IPS-NIHi11 (cell line): ENCODE results near the gene ZNF292.
"Not testable (repeated sequence)": the region's sequence is repeated elsewhere in the genome, so short reads cannot be mapped to it uniquely, and the experiment has no call there.

Source experiments
- DNase-seq: peaks from one replicate; pipeline ENCODE4 v3.0.0; 2012; ENCODE audit warnings: mixed read lengths, low spot score

The ZNF292 gene

DNA sequence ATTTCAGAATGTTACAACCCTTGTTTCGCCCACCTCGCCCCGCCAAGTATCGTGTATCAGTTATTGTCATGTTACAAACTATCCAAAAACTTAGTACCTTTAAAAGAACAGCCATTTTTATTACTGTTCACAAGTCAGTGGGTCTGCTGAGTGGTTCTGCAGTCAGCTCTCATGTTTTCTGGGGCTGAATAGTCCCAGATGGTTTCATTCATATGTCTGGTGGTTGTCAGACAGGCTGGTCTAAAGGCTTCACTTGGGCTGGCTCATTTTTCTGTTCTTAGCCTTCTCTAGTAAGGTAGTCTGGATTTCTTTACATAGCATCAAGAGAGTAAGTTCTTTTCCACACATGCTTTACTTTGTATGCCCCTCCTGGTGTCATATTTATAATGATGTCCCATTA, 8.6 kb downstream of the ZNF292 start:
- no peak for DNase-seq

DNA sequence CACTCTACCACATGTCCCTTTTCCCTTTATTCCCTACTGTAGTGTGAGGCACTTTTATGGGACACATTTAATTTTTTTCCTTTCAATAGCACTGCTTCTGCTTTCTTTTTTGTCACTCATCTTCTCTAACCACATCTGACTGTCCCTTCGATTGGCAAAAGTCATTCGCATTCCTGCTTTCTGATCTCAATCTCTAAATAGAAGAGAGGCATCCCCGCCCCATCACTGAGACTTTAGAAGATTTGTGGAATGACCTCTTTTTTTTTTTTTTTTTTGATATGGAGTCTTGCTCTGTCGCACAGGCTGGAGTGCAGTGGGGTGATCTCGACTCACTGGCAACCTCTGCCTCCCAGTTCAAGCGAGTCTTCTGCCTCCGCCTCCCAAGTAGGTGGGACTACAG, 9.1 kb downstream of the ZNF292 start:
- DNase-seq: no peak

DNA sequence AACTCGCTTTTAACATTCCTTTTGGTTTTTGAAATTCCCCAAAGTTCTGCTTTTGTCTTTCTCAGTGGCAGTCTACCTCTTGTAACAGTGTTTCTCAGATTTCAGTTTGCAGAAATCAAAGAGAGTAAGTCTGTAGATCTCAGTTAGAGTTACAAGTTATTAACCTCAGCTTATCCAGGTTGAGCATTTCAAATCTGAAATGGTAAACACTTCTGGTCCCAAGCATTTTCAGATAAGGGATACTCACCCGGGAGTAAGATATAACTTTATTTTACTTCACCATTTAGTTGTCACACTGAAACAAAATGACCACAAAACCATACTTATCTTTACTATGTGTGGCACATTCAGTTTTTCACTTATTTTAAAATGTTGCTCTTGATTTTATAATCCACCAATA, 9.8 kb downstream of the ZNF292 start:
- DNase-seq: no peak

DNA sequence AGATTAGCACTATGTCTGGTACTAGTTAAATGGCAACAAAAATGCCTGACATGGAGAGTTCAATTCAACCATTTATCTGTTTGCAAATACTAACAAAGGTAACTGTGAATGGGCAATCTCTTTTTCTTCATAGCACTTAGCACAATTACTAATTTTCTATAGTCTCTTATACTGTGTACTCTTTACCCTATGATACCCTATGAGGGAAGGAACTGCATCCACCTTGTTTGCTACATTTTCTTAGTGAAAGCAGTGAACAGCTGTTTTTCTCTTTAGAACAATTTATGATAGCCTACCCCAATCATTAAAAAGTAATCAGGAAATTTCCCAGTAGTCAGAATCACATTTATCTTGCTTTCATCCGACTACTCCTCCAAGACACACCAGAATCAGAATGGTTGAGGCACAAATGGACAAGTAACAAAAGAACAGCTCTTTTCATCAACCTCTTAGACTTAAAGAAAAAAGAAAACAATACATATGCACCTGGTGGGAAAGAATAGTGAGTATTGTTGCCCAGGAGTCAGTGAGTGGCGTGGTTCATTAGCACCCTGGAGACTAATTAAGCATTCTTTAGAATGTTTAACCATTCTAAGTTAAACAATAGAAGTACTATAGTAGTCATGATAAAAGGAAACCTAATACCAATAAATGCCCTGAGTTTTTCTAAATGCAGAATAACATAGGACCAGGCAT, 16.7 kb downstream of the ZNF292 start:
- DNase-seq: no peak

DNA sequence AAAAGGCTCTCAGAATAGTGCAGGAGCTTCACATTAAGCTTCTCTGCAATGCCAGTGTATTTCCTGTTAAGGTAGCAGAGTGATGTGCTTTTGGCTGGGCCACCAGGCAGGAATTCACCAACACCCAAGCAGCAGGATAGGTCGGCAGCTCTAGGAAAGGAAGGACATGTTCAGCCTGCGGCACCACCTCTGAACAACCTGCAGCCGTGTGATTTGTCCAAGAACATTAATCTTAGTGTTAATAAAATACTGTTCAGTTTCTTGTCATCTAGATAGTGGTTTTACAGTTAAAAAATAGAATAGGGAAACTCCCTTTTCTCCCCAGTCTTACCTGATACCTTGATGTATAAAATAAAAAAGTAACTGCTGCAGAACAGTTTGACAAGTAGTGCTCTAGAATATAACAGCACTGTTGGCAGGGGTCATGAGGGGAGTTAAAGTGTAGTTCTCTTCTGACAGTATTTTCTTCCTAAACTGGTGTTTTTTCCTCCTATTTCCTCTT, 18.8 kb downstream of the ZNF292 start:
- no peak for DNase-seq

DNA sequence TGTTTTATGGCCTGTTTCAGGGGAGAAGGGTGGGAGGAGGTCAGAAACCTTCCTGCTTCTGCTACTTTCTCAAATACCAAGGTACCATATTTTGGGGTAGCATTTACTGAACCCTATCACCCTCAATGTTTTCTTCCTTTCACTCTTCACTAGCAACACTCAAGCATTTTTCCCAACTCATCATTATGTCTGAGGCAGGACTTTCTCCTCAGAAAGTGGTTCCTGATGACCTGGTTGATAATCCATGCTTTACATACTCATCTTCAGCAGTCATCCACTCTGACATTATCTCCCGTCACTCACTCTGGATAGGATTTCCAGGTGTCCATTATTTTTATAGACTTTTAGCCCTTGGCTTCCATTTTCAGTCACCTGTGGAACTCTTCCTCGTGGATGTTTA, 21.1 kb downstream of the ZNF292 start:
- DNase-seq: no peak

DNA sequence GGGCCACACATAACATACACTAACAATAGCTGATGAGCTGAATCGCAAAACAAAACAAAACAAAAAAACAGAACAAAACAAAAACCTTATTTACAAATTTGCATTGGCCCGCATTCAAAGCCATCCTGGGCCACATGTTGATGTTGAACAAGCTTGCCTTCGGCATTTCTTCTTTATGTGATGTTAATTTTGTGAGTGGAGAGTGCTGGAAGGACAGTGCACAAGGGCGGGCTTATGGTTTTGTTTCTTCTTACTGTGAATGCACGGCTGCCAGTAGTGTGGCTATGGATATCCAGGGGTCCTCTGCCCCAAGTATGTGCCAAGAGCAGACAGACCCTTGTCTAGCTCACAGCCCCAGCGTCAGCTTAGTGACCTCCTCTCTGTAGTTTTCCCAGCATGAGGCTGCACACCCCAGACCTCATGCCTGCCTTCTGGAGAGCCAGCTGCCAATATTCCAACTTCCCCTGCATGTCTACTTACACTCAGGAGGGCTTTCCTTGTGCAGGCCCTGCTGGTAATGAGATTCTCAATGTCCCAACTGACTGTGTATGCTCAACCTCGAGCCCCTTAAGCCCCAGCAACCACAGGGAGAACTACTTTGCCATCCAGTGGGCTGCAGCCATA, 24.9 kb downstream of the ZNF292 start:
- no peak for DNase-seq

DNA sequence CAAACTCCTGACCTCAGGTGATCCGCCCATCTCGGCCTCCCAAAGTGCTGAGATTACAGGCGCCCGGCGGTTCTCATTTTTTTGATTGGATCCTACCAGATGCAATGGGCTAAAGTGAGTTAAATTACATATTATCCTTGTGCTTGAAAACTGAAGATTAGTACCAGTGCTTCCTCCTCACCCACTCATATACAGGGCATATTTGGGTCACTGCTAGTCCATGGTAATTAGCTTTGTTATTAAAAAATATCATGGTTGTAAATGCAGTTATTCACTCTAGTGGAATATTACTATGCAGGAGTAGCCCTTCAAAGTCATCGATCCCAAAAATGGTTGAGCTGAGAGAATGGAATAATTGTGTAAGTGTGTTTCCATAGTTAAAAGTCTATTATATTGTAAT, 26.5 kb downstream of the ZNF292 start:
- DNase-seq: no peak

DNA sequence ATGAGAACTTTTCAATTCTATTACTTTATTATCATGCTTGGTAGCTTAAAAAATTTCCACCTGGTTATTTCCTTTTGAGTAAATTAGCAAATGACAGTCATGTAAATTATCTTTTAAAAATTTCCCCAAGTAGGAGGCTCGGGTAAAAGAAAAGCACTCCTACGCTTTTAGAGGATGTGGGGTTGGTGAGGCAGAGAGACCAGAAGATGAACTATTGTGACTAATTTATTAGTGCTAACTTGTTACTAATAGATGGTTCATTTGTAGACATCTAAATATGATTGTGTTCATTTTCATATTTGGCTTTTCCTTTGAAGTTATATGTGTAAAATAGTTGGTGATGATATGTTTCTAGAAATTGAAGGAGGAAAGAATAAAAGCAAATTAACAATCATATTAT, 27.0 kb downstream of the ZNF292 start:
- no peak for DNase-seq

DNA sequence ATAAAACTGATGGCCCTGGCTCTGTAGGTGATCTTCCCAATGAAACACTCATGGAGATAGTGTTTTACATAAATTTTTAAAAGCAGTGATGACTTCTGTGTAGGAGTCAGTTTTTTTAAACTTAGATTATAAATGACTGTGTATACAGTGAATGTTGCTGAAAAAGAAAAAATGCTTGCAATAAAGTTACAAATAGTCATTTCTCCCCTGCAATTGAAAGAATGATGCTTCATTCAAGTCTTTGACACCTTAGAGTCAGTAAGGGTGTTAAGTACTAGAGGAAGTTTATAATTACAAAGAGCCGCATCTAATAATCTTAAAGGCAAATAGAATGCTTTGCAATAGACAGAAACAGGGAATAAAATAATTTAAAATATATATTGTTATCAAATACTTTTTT, 27.6 kb downstream of the ZNF292 start:
- no peak for DNase-seq

DNA sequence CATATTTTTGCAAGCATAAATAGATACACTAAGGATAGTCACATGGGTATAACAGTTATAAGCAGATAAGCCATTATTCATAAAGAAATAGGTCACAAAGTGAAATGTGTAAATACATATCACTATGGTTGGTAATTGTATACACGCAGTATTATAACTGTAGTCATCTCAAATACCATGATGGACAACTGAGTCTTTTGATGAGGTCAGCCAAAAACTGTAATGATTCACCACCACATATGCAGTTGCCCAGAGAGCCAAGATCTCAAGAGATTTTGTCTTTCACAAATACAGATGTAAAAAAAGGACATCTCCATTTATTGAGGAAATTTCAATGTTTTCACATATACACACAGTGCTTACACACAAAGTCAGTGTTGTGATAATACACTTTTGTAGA, 28.3 kb downstream of the ZNF292 start:
- DNase-seq: no peak

DNA sequence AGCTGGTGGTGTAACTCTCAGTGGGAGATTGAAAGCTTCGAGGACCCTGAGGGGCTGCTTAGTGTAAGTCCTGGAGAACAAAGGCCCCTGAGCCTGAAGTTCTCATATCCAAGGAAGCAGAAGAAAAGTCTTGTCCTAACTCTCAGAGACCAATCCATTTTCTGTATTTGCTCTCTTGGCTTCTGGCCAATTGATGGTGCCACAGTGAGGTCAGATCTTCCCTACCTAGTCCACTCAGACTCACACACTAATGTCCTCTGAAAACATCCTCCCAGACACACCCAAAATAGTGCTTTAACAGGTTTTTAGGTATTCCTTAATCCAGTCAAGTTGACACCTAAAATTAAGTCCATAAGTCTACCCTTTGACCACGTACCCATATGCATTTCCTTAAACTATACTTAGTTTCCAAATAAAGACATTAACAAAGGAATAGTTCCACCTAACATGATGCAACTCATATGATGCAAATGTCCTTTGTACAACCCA, 29.4 kb downstream of the ZNF292 start:
- DNase-seq: no peak

DNA sequence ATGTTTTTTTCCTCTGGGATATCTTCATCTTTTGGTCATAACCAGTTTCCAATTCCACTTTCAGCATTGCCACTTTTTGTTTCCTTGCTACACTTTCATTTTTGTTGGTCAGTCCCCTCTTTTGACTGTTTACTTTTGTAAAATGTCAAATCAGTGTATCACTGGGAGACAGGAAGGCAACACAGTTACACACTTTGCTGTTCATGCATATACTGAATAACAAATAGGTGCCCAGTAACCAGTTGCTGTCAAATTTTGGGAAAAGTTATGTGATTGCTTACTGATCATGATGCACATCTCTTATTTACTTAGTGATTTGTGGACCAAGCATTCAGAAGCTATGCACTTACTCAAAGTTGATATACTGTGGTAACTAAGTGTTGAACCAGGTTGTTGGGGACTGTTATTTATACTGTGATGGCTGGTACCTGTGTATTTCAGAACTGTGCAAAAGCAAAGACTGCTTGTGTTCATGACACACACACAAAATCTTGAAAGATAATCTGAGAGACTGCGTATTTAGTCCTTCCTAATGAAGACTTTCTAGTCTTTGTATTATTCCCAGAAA, 41.0 kb downstream of the ZNF292 start:
- DNase-seq: no peak

DNA sequence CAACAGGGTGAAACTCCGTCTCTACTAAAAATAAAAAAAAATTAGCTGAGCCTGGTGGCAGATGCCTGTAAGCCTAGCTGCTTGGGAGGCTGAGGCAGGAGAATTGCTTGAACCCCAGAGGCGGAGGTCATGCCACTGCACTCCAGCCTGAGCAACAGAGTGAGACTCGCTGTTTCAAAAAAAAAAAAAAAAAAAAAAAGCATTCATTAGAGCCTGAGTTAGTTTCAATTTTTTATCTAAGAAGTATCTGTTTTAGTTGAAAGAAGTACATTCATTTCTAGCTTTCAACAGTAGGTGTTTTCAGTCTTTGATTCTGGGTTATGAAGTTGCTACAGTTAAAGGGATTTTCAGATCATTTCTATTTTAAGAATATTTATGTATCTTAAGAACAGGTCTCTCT, 42.2 kb downstream of the ZNF292 start:
- no peak for DNase-seq

DNA sequence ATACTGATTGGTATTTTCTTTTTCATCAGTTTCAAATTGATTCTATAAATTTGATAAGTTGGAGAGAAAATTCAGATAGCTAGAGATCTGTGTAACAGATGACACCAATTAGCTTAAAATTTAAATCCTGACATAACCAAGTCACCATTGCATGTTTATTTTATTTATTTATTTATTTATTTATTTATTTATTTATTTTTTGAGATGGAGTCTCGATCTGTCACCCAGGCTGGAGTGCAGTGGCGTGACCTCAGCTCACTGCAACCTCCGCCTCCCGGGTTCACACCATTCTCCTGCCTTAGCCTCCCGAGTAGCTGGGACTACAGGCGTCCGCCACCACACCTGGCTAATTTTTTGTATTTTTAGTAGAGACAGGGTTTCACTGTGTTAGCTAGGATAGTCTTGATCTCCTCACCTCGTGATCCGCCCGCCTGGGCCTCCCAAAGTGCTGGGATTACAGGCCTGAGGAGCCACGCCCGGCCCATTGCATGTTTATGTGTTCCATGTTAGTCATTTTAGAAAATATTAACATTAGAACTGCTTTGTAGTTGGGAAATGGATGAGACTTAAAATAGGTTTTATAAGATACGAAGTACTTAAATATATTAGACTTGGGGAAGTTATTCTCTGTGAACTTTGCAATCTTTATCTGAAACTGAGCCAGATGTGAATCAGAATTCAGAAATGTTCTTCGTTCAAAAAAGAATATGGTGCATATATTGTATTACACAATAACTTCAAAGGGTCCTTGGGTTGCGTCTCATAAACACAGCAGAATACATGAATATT, 42.9 kb downstream of the ZNF292 start:
- DNase-seq: not testable (repeated sequence)

DNA sequence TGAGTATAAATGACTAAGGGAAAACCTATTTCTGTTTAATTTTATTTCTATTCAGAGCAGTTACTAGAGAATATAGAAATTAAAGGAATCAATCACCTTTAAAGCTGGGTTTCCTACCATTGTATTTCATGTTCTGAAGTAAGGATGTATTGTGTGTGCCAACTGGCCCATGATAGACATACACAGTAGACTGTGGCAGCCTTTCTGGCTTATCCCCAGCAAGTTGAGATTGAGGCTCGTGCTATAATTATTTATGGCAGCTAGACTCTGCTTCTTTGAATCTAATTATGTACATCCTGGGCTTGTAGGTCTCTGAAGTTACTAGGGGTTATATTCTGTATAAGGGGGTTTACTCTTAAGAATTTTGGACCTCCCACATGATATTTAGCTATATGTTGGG, 44.4 kb downstream of the ZNF292 start:
- no peak for DNase-seq

DNA sequence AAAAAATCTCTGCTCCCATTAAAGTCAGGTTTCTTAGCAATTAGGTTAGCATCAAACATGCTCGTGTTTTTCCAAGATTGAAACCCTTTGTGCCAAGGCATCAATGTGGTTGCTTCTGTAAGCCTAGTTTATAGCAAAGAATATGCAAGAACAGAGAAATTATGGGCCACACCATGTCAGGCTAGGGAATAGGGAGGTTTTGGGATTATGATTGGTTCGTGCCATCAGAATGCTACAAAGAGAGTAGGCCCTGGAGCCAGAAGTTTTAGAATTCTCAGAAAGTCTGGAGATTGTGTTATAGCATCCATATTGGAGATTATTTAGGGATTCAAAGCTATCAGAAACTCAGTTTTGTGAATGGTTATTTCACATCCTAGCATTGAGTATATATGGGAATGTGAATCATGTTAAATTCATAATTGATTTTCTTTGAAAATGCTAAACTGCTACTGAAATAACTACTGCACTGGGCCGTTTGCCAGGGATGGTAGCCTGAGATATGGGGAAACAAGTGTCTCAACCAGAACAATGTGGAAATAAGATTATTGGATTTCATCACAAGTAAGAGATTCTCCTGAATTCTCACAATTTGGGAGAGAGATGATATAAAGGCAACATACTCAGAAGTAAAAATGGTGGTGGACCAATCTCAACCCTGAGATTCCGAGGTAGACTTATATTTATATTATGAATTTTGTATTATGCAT, 45.3 kb downstream of the ZNF292 start:
- DNase-seq: no peak

DNA sequence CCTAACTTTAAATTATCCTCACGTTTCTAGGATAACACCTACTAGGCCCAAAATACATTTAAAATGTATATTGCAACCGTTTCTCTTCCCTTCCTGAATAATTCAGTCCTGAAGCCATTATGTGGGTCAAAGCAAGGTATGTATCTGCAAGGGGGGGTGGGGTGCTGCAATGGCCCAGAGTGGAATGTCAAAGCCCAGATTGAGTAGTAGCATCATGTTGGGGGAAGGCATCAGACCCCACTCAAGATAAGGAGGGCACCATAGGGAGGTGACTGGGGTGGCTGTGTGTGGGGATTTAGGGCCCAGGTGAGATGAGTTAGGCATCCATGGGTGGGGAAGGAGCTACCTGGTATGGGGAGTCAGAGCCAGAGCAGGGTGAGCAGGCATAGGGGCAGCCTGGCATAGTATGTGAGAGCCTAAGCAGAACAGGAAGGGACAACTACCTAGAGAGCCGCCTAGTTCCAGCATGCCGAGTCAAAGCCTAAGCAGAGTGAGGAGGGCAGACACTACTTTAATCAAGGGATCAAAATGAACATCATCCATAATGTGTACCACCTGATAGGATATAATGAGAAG, 48.2 kb downstream of the ZNF292 start:
- no peak for DNase-seq

DNA sequence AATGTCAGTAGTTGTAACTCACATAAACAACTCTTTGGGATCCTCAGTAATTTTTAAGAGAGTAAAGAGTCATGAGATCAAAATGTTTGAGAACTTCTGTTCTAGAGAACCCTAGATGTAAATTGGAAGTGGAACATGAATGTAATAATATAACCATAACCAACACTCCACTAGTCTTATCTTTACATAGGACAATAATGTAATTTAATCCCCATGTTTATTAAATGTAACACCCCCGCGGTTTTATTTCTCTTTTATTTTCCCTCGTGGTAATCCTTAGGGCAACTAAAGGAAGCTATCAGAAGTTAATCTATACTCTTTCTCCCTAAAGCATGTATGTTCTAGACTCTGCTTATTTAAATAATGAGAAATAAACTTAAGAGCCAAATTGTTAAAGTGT, 54.4 kb downstream of the ZNF292 start:
- DNase-seq: no peak

DNA sequence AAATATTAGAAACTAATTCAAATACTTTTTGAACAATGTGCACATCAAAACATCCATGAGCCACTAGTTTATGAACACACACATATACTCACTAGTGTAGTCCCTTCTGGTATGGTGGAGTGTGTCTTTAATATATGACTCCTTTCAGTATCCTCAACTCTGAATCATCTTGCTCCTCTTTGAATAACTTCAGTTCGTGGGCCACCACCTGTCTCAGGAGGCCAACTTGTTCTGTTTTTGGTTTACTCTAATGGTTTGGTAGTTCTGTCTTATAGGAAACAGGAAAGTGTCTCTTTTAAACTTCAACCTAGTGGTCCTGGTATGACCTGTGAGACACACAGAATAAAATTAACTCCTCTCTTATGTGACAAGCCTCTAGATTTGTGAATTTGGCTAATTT, 55.6 kb downstream of the ZNF292 start:
- DNase-seq: no peak

DNA sequence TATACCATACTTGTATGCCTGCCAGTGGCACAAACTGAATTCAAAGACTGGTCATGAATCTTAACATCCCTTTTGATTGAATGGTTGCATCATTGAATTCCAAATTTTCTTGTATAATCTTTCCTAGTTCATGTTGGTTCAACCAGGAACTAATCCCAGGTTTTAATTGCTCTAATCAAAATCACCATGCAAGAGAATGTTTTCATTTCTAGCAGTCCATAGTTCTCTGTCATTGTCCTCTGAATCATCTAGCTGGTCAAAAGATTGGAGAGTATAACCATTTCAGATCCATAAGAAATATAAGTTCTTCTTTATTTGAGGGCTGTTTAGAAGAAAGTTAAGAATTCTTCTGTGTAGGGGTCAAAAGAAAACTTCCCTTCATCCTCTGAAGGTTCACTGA, 57.2 kb downstream of the ZNF292 start:
- DNase-seq: no peak

DNA sequence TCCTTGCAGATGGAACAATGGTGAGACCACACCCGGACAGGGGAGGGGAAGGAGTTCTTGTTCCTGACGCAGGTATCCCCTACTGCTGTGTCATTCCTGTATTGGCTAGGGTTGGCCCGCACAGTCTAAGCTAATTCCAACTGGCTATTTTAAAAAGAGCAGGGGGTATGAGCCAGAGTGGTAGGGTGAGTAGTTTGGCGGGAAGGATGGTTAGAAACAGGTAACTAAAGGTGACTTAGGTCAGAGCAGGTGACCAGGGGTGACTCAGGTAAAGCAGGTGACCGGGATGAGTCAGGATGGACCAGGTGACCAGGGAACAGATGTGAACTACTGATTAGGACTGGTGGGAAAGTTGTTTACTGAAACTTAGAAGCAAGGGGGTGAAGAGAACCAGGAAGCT, 58.0 kb downstream of the ZNF292 start:
- DNase-seq: no peak
